Measurements from ENCODE around the gene TEX51.

TEX51 gene

DNA sequence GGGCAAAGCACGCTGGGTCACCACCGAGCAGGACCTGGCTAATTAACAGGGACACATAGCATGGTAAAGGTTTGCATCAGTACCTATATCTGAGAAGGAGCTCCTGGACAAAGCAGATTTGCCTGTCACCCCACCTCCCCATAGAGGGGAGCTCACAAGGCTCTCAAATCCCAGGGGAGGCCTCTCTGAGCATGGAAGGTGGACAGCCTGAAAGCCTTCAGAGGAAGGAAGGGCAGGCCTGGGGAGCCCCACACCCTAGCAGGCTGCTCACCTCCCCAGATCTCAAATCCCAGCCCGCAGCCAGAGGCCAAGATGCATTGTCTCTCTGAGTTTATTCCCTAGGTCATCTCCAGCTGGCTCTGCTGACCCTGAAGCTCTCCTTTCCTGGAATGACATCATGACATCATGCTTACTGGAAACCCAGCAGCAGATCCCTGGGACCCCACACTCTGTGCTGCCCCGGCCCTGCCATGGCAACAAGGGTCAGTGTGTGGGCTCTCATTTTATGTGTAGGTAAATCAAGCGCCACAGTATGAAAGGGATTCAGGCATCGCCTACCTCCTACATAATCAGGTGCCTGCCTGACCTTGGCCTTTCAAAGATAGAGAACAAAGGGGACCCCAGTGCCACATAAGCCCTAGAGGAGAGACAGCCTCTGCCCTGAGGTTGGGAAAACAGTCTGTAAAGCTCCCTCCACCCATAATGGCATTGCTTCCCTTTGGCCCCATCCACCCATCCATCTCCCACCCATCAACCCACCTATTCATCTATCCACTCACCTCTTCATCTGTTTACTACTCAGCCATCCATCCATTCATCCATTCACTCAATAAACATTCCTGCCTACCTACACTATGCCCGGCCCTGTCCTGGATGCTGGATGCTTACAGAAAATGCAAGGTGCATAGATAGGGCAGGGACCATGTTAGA, 15.7 kb upstream of the TEX51 start:
- TF ChIP-seq TEAD4 (IDR thresholded peaks at IDR 0.05) = no peak
- TF ChIP-seq FOXM1 (IDR thresholded peaks at IDR 0.05; ENCODE audit: borderline replicate concordance, low read depth) = no peak
- TF ChIP-seq, protein P1, sequence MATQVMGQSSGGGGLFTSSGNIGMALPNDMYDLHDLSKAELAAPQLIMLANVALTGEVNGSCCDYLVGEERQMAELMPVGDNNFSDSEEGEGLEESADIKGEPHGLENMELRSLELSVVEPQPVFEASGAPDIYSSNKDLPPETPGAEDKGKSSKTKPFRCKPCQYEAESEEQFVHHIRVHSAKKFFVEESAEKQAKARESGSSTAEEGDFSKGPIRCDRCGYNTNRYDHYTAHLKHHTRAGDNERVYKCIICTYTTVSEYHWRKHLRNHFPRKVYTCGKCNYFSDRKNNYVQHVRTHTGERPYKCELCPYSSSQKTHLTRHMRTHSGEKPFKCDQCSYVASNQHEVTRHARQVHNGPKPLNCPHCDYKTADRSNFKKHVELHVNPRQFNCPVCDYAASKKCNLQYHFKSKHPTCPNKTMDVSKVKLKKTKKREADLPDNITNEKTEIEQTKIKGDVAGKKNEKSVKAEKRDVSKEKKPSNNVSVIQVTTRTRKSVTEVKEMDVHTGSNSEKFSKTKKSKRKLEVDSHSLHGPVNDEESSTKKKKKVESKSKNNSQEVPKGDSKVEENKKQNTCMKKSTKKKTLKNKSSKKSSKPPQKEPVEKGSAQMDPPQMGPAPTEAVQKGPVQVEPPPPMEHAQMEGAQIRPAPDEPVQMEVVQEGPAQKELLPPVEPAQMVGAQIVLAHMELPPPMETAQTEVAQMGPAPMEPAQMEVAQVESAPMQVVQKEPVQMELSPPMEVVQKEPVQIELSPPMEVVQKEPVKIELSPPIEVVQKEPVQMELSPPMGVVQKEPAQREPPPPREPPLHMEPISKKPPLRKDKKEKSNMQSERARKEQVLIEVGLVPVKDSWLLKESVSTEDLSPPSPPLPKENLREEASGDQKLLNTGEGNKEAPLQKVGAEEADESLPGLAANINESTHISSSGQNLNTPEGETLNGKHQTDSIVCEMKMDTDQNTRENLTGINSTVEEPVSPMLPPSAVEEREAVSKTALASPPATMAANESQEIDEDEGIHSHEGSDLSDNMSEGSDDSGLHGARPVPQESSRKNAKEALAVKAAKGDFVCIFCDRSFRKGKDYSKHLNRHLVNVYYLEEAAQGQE (IDR thresholded peaks at IDR 0.05; ENCODE audit: low read depth) = no peak
- no peak for TF ChIP-seq RAD21 (IDR thresholded peaks at IDR 0.05; ENCODE audit: low read depth)
- no peak for TF ChIP-seq CREB1 (IDR thresholded peaks at IDR 0.05; ENCODE audit: low read depth)
- no peak for TF ChIP-seq NFIC (IDR thresholded peaks at IDR 0.05)

DNA sequence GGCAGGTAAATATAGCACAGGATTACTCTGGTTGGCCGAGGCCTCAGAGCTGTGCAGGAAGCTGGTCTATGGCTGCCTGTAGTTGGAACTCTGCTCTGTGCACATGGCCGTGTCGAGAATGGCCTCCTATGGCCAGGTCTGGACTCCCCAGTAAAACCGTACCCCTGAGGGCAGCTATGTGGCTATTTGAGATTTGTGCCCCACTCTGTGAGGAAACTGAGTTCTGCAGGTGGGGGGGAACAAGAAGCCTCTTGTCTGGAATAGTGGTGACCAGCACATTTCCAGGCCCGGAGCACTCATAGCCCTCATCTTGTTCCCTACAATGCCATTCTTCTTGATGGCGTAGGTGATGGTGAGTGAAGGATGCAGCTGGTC, 15.0 kb upstream of the TEX51 start:
- TF ChIP-seq YY1 (IDR thresholded peaks at IDR 0.05; ENCODE audit: low read depth) = no peak
- TF ChIP-seq TEAD4 (IDR thresholded peaks at IDR 0.05) = no peak
- no peak for TF ChIP-seq FOXM1 (IDR thresholded peaks at IDR 0.05; ENCODE audit: borderline replicate concordance, low read depth)
- no peak for TF ChIP-seq CREB1 (IDR thresholded peaks at IDR 0.05; ENCODE audit: low read depth)
- no peak for TF ChIP-seq ZBTB7A (IDR thresholded peaks at IDR 0.05; ENCODE audit: low read depth)
- no peak for TF ChIP-seq RAD21 (IDR thresholded peaks at IDR 0.05; ENCODE audit: low read depth)
- TF ChIP-seq TAF1 (IDR thresholded peaks at IDR 0.05; ENCODE audit: low read depth) = no peak
- no peak for TF ChIP-seq EP300 (IDR thresholded peaks at IDR 0.05; ENCODE audit: borderline replicate concordance)
- TF ChIP-seq NFIC (IDR thresholded peaks at IDR 0.05) = no peak
- TF ChIP-seq, protein P1 (IDR thresholded peaks at IDR 0.05; ENCODE audit: low read depth) = no peak

DNA sequence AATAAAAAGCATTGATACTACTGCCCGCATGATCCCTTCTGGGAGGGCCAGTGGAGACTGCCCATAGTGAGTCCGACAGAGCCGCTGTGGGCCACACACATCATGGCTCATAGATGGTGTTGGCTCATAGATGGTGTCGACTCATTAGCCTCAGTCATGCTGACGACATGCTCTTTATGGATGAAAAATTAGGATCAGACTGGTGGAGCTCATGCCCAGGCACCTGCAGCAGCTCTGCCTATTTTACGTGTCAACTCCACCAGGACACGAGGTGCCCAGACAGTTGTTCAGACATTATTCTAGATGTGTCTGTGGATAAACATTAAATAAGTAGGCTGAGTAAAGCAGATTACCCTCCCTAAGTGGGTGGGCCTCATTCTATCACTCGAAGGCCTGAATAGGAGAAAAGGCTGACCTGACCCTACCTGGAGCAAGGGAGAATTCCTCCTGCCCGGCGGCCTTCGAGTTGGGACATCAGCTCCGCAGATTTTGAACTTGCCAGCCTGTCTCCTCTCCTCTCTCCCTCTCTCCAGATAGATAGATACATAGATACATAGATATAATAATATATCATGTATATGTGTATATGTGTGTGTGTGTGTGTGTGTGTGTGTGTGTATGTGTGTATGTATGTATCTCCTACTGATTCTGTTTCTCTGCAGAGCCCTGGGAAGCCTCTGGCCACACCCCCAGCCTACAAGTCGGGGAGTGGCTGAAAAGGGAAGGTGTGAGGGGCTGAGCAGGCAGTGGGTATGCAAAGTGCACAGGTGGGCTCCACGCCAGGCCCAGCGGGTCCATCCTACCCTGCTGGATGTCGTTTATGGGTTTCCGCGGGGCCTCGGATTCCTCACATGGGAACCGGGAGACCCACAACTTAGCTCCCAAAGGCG, 13.6 kb upstream of the TEX51 start:
- TF ChIP-seq, protein P1 (IDR thresholded peaks at IDR 0.05; ENCODE audit: low read depth) = no peak
- TF ChIP-seq FOXM1 (IDR thresholded peaks at IDR 0.05; ENCODE audit: borderline replicate concordance, low read depth) (no peak), ZBTB7A (IDR thresholded peaks at IDR 0.05; ENCODE audit: low read depth) (no peak), RAD21 (IDR thresholded peaks at IDR 0.05; ENCODE audit: low read depth) (no peak), TCF12 (IDR thresholded peaks at IDR 0.05; ENCODE audit: low read depth) (no peak), TEAD4 (IDR thresholded peaks at IDR 0.05) (no peak), TAF1 (IDR thresholded peaks at IDR 0.05; ENCODE audit: low read depth) (no peak), EP300 (IDR thresholded peaks at IDR 0.05; ENCODE audit: borderline replicate concordance) (no peak), CREB1 (IDR thresholded peaks at IDR 0.05; ENCODE audit: low read depth) (no peak)

DNA sequence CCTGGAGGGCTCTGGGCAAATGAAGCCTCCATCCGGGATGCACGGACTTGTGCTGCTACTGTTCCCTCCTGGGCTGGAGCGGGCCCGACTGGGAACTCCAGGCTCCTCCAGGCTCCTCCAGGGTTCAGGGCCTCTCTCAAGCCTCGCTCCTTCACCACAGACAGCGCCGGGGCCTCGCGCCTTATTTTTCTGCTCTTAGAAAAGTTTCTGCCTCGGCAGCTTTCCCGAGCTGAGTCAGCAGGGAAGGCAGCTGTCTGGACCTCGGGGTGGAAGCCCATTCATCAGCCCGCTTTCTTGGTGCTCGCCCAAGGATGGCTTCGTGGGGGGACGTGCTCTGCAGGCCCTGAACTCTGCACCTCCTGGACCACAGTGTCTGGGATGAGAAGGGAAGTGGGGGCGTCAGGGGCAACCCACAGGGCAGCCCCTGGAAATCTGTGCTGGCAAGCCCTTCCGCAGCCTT, 12.9 kb upstream of the TEX51 start:
- TF ChIP-seq ZBTB7A (IDR thresholded peaks at IDR 0.05; ENCODE audit: low read depth) (no peak), TAF1 (IDR thresholded peaks at IDR 0.05; ENCODE audit: low read depth) (no peak), CEBPB (IDR thresholded peaks at IDR 0.05) (no peak), FOXM1 (IDR thresholded peaks at IDR 0.05; ENCODE audit: borderline replicate concordance, low read depth) (no peak), EP300 (IDR thresholded peaks at IDR 0.05; ENCODE audit: borderline replicate concordance) (no peak), EGR1 (IDR thresholded peaks at IDR 0.05) (no peak), NFIC (IDR thresholded peaks at IDR 0.05) (no peak), TCF12 (IDR thresholded peaks at IDR 0.05; ENCODE audit: low read depth) (no peak), CREB1 (IDR thresholded peaks at IDR 0.05; ENCODE audit: low read depth) (no peak)
- TF ChIP-seq, protein P2, sequence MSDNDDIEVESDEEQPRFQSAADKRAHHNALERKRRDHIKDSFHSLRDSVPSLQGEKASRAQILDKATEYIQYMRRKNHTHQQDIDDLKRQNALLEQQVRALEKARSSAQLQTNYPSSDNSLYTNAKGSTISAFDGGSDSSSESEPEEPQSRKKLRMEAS (IDR thresholded peaks at IDR 0.05) = no peak
- TF ChIP-seq, protein P3, sequence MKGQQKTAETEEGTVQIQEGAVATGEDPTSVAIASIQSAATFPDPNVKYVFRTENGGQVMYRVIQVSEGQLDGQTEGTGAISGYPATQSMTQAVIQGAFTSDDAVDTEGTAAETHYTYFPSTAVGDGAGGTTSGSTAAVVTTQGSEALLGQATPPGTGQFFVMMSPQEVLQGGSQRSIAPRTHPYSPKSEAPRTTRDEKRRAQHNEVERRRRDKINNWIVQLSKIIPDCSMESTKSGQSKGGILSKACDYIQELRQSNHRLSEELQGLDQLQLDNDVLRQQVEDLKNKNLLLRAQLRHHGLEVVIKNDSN (IDR thresholded peaks at IDR 0.05) = no peak
